SK-N-SH (cell line): Measurements from ENCODE around the gene MXI1. TPM values are rescaled to one million over a fixed set of nuclear protein-coding genes. Genes with fewer than 3 reads are reported as not detected.

Source experiments
- CTCF ChIA-PET: fragments of 300-600, 350-600 bp; formaldehyde crosslinking; extraction: SDS; loops from one replicate; lab custom pipeline; 2021; lab: Yijun Ruan, JAX
- POLR2A ChIA-PET: fragments of 350-600 bp; sonication (Branson Sonifier 250); formaldehyde crosslinking; extraction: SDS; loops from one replicate; lab custom pipeline; 2020; ENCODE audit warnings: antibody characterized with exemption, inconsistent platforms; lab: Yijun Ruan, JAX
- DNase-seq: peaks from one replicate; pipeline ENCODE4 v3.0.0; 2012
- H2AFZ ChIP-seq: fragments of 200-600 bp; sonication (generic); 2 replicates; pipeline ENCODE4 v1.8.1; 2016; ENCODE audit warnings: antibody characterized with exemption, mild to moderate bottlenecking, low read depth
- H3F3A ChIP-seq: fragments of 200-600 bp; sonication (generic); replicated peaks from 2 replicates; pipeline ENCODE3; 2016; ENCODE audit warnings: antibody characterized with exemption, mild to moderate bottlenecking; ENCODE audit not compliant: insufficient read depth
- H3K27ac ChIP-seq, 2 experiments: fragments of 200-500 bp in 1 of 2; fragments of 200-600 bp in 1 of 2; sonication (Bioruptor generic) in 1 of 2; sonication (generic), shearing (Covaris generic) in 1 of 2; 2 replicates each; pipeline versions ENCODE4 v1.5.1 to v1.6.1; 2014 to 2016; ENCODE audit warnings: low read depth in 2 of 2, inconsistent platforms in 1 of 2, low read length in 1 of 2, mild to moderate bottlenecking in 1 of 2, mixed read lengths in 1 of 2
- H3K27me3 ChIP-seq: fragments of 200-600 bp; sonication (generic), shearing (Covaris generic); 2 replicates; pipeline ENCODE4 v1.6.1; 2016; ENCODE audit warnings: mixed run types; ENCODE audit not compliant: insufficient read depth
- H3K36me3 ChIP-seq, 2 experiments: fragments of 200-500 bp in 1 of 2; fragments of 200-600 bp in 1 of 2; sonication (Bioruptor generic) in 1 of 2; sonication (generic) in 1 of 2; replicated peaks in 1 of 2; 2 replicates each; pipeline versions ENCODE3 to v1.5.1; 2014 to 2016; ENCODE audit warnings: low read length in 1 of 2, mild to moderate bottlenecking in 1 of 2; ENCODE audit not compliant: insufficient read depth in 2 of 2, control insufficient read depth in 1 of 2
- H3K4me1 ChIP-seq, 2 experiments: fragments of 200-500 bp in 1 of 2; fragments of 200-600 bp in 1 of 2; sonication (Bioruptor generic) in 1 of 2; sonication (generic), shearing (Covaris generic) in 1 of 2; 2 replicates each; pipeline versions ENCODE4 v1.5.1 to v1.6.1; 2014 to 2016; ENCODE audit warnings: low read depth in 1 of 2, low read length in 1 of 2, mixed run types in 1 of 2; ENCODE audit not compliant: insufficient read depth in 2 of 2, control insufficient read depth in 1 of 2
- H3K4me2 ChIP-seq: fragments of 200-600 bp; sonication (generic), shearing (Covaris generic); 2 replicates; pipeline ENCODE4 v1.6.1; 2017; ENCODE audit warnings: mixed run types
- H3K4me3 ChIP-seq, 2 experiments: fragments of 200-500 bp in 1 of 2; fragments of 200-600 bp in 1 of 2; sonication (Bioruptor generic) in 1 of 2; sonication (generic), shearing (Covaris generic) in 1 of 2; 2 replicates each; pipeline versions ENCODE4 v1.5.1 to v1.8.1; 2014 to 2016; ENCODE audit warnings: low read depth in 2 of 2, inconsistent platforms in 1 of 2, low read length in 1 of 2, mild to moderate bottlenecking in 1 of 2, mixed read lengths in 1 of 2, moderate library complexity in 1 of 2
- H3K79me2 ChIP-seq: fragments of 200-600 bp; sonication (generic); 2 replicates; pipeline ENCODE4 v1.8.1; 2017; ENCODE audit warnings: mild to moderate bottlenecking; ENCODE audit not compliant: insufficient read depth
- H3K9ac ChIP-seq: fragments of 200-600 bp; sonication (generic); 2 replicates; pipeline ENCODE4 v1.6.1; 2017; ENCODE audit warnings: mixed run types
- H3K9me2 ChIP-seq: fragments of 200-600 bp; sonication (generic); 2 replicates; pipeline ENCODE4 v1.6.1; 2017; ENCODE audit warnings: mixed run types
- H3K9me3 ChIP-seq: fragments of 200-600 bp; sonication (generic); 2 replicates; pipeline ENCODE4 v1.6.1; 2017; ENCODE audit warnings: mixed run types, mild to moderate bottlenecking, moderate library complexity
- H4K20me1 ChIP-seq: fragments of 200-600 bp; sonication (generic); 2 replicates; pipeline ENCODE4 v1.6.1; 2017; ENCODE audit warnings: mild to moderate bottlenecking, mixed run types; ENCODE audit not compliant: insufficient read depth
- CHD2 ChIP-seq: fragments of 150-350 bp; IDR thresholded peaks from 2 replicates; pipeline ENCODE4 v1.6.1; 2018; ENCODE audit warnings: low read length; ENCODE audit not compliant: partially characterized antibody
- ELF1 ChIP-seq: IDR thresholded peaks from 2 replicates; pipeline ENCODE4 v1.4.0; 2012
- EZH2phosphoT487 ChIP-seq: fragments of 200-600 bp; sonication (generic); IDR thresholded peaks from 2 replicates; pipeline ENCODE4 v1.6.1; 2017; ENCODE audit warnings: low read depth, mixed run types, mild to moderate bottlenecking, antibody characterized with exemption, moderate library complexity, borderline replicate concordance
- FOSL2 ChIP-seq: IDR thresholded peaks from 2 replicates; pipeline ENCODE4 v1.4.0; 2012; ENCODE audit warnings: low read depth, mild to moderate bottlenecking, moderate library complexity, borderline replicate concordance
- FOXJ3 ChIP-seq: sonication (generic); formaldehyde crosslinking; IDR thresholded peaks from 2 replicates; pipeline ENCODE4 v1.5.1; 2020; ENCODE audit warnings: mild to moderate bottlenecking, missing genetic modification reagents
- FOXM1 ChIP-seq: IDR thresholded peaks from 2 replicates; pipeline ENCODE4 v1.4.0; 2012; ENCODE audit warnings: low read depth, mild to moderate bottlenecking
- GABPA ChIP-seq: IDR thresholded peaks from 2 replicates; pipeline ENCODE4 v1.4.0; 2012; ENCODE audit warnings: low read depth, mild to moderate bottlenecking
- GATA2 ChIP-seq: sonication (generic); formaldehyde crosslinking; IDR thresholded peaks from 2 replicates; pipeline ENCODE4 v1.5.0; 2020; ENCODE audit warnings: mild to moderate bottlenecking, missing genetic modification reagents
- JUND ChIP-seq: IDR thresholded peaks from 2 replicates; pipeline ENCODE4 v1.4.0; 2012
- MEF2A ChIP-seq: IDR thresholded peaks from 2 replicates; pipeline ENCODE4 v1.4.0; 2012; ENCODE audit warnings: low read depth, borderline replicate concordance
- NFIC ChIP-seq: IDR thresholded peaks from 2 replicates; pipeline ENCODE4 v1.4.0; 2012; ENCODE audit warnings: borderline replicate concordance
- RFX5 ChIP-seq: IDR thresholded peaks from 2 replicates; pipeline ENCODE4 v1.6.1; 2012; ENCODE audit warnings: mild to moderate bottlenecking, improper control_type of control experiment, low read length
- SIN3A ChIP-seq: IDR thresholded peaks from 2 replicates; pipeline ENCODE4 v1.6.1; 2012; ENCODE audit warnings: low read depth, mild to moderate bottlenecking, low read length, moderate library complexity, borderline replicate concordance
- WGBS: methylation state at CpG from one replicate; pipeline ENCODE4 v1.1.6; 2017; ENCODE audit warnings: low lambda C conversion rate; 5-methylcytosine and 5-hydroxymethylcytosine counted together
- polyA plus RNA-seq, 3 experiments: library from polyadenylated mRNA; depleted of rRNA; stranded (reverse); fragments of >200 nt; gene quantifications; 2 replicates each; pipeline ENCODE4 v1.2.3, GENCODE V29; 2012
- TF ChIP-seq, protein P1 (sequence below): fragments of 200-600 bp; sonication (generic); IDR thresholded peaks from 2 replicates; pipeline ENCODE4 v1.6.1; 2017; ENCODE audit warnings: antibody characterized with exemption, mild to moderate bottlenecking, moderate library complexity
- TF ChIP-seq, protein P2 (sequence below): IDR thresholded peaks from 2 replicates; pipeline ENCODE4 v1.4.0; 2012; ENCODE audit warnings: low read depth, borderline replicate concordance
- TF ChIP-seq, protein P3 (sequence below): fragments of 150-350 bp; IDR thresholded peaks from 2 replicates; pipeline ENCODE4 v1.6.1; 2016; ENCODE audit warnings: mild to moderate bottlenecking, low read depth, low read length
- TF ChIP-seq, protein P4 (sequence below): fragments of 150-350 bp; IDR thresholded peaks from 2 replicates; pipeline ENCODE4 v1.6.1; 2017; ENCODE audit warnings: antibody characterized with exemption, low read length, low read depth, borderline replicate concordance

MXI1 gene
- polyA plus RNA-seq, 1 of the 3 experiments (the other 2 are of a cell fraction), result 13.8 TPM

DNA sequence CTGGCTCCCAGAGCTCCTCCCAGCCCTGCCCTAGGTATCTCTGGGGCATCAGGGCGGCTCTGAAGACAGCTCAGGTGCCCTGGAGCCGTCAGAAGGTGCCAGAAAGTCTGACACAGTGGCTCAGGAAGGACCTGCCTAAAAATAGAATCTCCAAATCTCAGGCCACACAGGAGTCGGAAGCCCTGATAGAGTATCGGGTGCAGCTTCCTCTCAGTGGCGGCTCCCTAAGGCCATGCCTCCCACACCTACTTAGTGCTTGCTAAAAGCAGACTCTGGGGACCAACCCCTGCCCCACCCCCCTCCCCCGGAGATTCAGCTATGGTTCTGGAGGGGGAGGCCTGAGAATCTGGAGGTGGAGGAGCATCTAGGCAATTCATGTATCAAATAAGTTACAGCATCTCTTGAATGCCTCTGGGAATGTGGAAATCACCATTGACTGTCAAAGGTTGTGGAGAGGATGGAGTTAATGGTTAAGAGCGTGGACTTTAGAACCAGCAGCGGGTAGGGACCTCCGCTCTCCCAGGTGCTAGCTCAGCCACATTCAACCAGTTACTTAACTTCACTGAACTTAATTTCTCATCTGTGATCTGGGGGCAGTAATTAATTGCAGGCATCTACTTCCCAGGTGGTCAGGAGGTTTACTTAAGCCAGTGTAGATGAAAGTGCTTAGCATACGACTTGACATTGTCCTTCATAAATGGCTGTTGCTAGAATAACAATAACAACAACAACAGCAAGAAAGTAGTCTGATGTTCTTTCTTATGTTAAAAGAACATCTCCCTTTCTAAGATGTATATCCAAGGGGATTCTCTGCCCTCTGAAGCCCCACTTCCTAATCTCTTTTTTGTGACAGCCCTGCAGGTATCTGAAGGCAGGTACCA is 38.6 kb upstream of the MXI1 start:
- no peaks in the 10 kb centered on the region for H3K9me2 ChIP-seq
- TF ChIP-seq FOSL2, result no peak
- TF ChIP-seq MEF2A, result no peak
- TF ChIP-seq, protein P1, sequence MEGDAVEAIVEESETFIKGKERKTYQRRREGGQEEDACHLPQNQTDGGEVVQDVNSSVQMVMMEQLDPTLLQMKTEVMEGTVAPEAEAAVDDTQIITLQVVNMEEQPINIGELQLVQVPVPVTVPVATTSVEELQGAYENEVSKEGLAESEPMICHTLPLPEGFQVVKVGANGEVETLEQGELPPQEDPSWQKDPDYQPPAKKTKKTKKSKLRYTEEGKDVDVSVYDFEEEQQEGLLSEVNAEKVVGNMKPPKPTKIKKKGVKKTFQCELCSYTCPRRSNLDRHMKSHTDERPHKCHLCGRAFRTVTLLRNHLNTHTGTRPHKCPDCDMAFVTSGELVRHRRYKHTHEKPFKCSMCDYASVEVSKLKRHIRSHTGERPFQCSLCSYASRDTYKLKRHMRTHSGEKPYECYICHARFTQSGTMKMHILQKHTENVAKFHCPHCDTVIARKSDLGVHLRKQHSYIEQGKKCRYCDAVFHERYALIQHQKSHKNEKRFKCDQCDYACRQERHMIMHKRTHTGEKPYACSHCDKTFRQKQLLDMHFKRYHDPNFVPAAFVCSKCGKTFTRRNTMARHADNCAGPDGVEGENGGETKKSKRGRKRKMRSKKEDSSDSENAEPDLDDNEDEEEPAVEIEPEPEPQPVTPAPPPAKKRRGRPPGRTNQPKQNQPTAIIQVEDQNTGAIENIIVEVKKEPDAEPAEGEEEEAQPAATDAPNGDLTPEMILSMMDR, result no peak
- H3K4me2 ChIP-seq, result no peak overlapping the region
- POLR2A ChIA-PET, result no interaction called here
- no peak overlapping the region for H3K9ac ChIP-seq
- no peaks in the 10 kb centered on the region for H3K9me3 ChIP-seq
- H3K36me3 ChIP-seq, result no peaks in the 10 kb centered on the region
- CTCF ChIA-PET, result interaction anchor here (1.0 to 1.5 kb wide), 3 partner anchors 22 to 285 kb away, joined by 3 to 4 read pairs (median 4); no protein-coding TSS in a partner anchor
- H3K79me2 ChIP-seq, result no peaks in the 10 kb centered on the region
- no peaks in the 10 kb centered on the region for H4K20me1 ChIP-seq
- DNase-seq, result no peak
- 63% methylated on average over 9 of the region's 10 CpGs for WGBS
- no peak overlapping the region for H3K4me3 ChIP-seq
- no peaks in the 10 kb centered on the region for H3K4me1 ChIP-seq
- no peaks in the 10 kb centered on the region for H3F3A ChIP-seq
- H2AFZ ChIP-seq, result no peak overlapping the region
- H3K27me3 ChIP-seq, result peaks cover 27% of the 10 kb centered on the region; the same call in 1 of the 2 replicates
- H3K27ac ChIP-seq, result no peak overlapping the region

DNA sequence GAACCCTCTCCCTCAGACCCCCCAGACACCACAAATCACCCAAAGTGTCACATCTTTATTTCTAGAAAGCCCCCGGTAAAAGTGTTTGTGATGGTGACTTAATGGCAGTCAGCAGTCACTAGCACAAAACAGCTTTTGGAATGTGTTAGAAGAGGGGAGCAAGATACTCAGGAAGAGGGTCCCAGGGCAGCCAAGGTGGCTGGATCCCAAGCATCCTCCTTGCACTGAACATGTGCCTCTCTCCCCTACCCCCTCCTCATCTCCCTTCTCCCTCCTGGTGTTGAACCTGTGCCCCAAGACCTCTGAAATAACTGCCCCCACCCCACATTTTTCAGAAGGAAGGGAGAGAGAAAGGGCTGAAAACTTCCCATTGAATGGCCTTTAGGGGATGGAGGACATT is 37.8 kb upstream of the MXI1 start:
- Histone ChIP-seq H3K4me1 (no peaks in the 10 kb centered on the region), H3K9me3 (no peaks in the 10 kb centered on the region), H4K20me1 (no peaks in the 10 kb centered on the region), H3K4me2 (no peak overlapping the region), H3K4me3 (no peak overlapping the region)
- POLR2A ChIA-PET, result no interaction called here
- TF ChIP-seq SIN3A (no peak), FOSL2 (no peak), ELF1 (no peak), JUND (no peak), MEF2A (no peak), GATA2 (no peak), GABPA (no peak), CHD2 (no peak), FOXM1 (no peak), FOXJ3 (no peak), RFX5 (no peak), EZH2phosphoT487 (no peak), NFIC (no peak)
- TF ChIP-seq, protein P2, sequence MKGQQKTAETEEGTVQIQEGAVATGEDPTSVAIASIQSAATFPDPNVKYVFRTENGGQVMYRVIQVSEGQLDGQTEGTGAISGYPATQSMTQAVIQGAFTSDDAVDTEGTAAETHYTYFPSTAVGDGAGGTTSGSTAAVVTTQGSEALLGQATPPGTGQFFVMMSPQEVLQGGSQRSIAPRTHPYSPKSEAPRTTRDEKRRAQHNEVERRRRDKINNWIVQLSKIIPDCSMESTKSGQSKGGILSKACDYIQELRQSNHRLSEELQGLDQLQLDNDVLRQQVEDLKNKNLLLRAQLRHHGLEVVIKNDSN, result no peak
- TF ChIP-seq, protein P3, sequence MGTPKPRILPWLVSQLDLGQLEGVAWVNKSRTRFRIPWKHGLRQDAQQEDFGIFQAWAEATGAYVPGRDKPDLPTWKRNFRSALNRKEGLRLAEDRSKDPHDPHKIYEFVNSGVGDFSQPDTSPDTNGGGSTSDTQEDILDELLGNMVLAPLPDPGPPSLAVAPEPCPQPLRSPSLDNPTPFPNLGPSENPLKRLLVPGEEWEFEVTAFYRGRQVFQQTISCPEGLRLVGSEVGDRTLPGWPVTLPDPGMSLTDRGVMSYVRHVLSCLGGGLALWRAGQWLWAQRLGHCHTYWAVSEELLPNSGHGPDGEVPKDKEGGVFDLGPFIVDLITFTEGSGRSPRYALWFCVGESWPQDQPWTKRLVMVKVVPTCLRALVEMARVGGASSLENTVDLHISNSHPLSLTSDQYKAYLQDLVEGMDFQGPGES, result no peak
- TF ChIP-seq, protein P1, result no peak
- TF ChIP-seq, protein P4, sequence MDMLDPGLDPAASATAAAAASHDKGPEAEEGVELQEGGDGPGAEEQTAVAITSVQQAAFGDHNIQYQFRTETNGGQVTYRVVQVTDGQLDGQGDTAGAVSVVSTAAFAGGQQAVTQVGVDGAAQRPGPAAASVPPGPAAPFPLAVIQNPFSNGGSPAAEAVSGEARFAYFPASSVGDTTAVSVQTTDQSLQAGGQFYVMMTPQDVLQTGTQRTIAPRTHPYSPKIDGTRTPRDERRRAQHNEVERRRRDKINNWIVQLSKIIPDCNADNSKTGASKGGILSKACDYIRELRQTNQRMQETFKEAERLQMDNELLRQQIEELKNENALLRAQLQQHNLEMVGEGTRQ, result no peak
- TF ChIP-seq, all 33 proteins: peak for 0
- Histone ChIP-seq H3K9me2 (no peaks in the 10 kb centered on the region), H3K27me3 (peaks cover 27% of the 10 kb centered on the region; the same call in 1 of the 2 replicates), H3F3A (no peaks in the 10 kb centered on the region), H3K79me2 (no peaks in the 10 kb centered on the region), H3K27ac (no peak overlapping the region), H2AFZ (no peak overlapping the region), H3K9ac (no peak overlapping the region), H3K36me3 (no peaks in the 10 kb centered on the region)
- DNase-seq, result no peak
- 86% methylated on average over 1 of the region's 1 CpG for WGBS
- CTCF ChIA-PET, result interaction anchor here (1.0 kb wide), 1 partner anchor 21 kb away, joined by 4 read pairs; no protein-coding TSS in a partner anchor
